Ascending aorta (tissue), 2 donors: Measurements from ENCODE around the gene AGAP1. TPM values are rescaled to one million over a fixed set of nuclear protein-coding genes. Genes with fewer than 3 reads are reported as not detected.

Experiments used
- DNase-seq, 2 donors: peaks; one replicate each; pipeline ENCODE4 v3.0.0-alpha.2; 2019; ENCODE audit warnings: low spot score in 2 of 2
- H3K27ac ChIP-seq, 2 donors: fragments of 200-600 bp; sonication (generic); one replicate each; pipeline ENCODE4 v1.5.1; 2016 to 2017; ENCODE audit warnings: mild to moderate bottlenecking in 1 of 2
- H3K27me3 ChIP-seq: fragments of 200-600 bp; sonication (generic); one replicate; pipeline ENCODE4 v1.5.1; 2017
- H3K36me3 ChIP-seq, 2 donors: fragments of 200-600 bp; sonication (generic); one replicate each; pipeline ENCODE4 v1.5.1; 2016
- H3K4me1 ChIP-seq, 2 donors: fragments of 200-600 bp; sonication (generic); one replicate each; pipeline ENCODE4 v1.5.1; 2016 to 2017; ENCODE audit warnings: mild to moderate bottlenecking in 1 of 2
- H3K4me3 ChIP-seq, 2 donors: fragments of 200-600 bp; sonication (generic); one replicate each; pipeline ENCODE4 v1.5.1; 2016 to 2017; ENCODE audit warnings: mild to moderate bottlenecking in 1 of 2
- H3K9me3 ChIP-seq, 2 donors: fragments of 200-600 bp; sonication (generic); one replicate each; pipeline ENCODE4 v1.5.1; 2016
- CTCF ChIP-seq, 3 experiments: fragments of 200-600 bp in 2 of 3; fragments of 450-650 bp in 1 of 3; sonication (generic) in 2 of 3; IDR thresholded peaks; one replicate each; pipeline ENCODE4 v1.5.1; 2016 to 2019; ENCODE audit warnings: antibody characterized with exemption in 3 of 3, mild to moderate bottlenecking in 1 of 3, moderate library complexity in 1 of 3
- intact Hi-C: fragments of 100-400 bp; cut with DNase I; formaldehyde crosslinking; loops from one replicate; pipeline ENCODE4 v1.15.1; 2023
- total RNA-seq: library from RNA; depleted of rRNA; stranded (reverse); fragments of >200 nt; gene quantifications from one replicate; pipeline ENCODE4 v1.1.0, GENCODE V29; 2016

AGAP1 gene
- total RNA-seq, 1 donor from 2014 or later: 19.7 TPM

- intact Hi-C loops: no loop called here
- no peaks in the 10 kb centered on the region for H3K9me3 ChIP-seq
- H3K4me1 ChIP-seq: no peaks in the 10 kb centered on the region
- no peak overlapping the region for H3K4me3 ChIP-seq
- no peak overlapping the region for H3K27ac ChIP-seq
- H3K36me3 ChIP-seq: no peaks in the 10 kb centered on the region
- DNase-seq: no peak
- no peak for TF ChIP-seq CTCF (IDR thresholded peaks at IDR 0.05)
- H3K27me3 ChIP-seq: no peaks in the 10 kb centered on the region
Measured at GRCh38 chr2:235606004-235606715, 112.3 kb downstream of the AGAP1 start.

- TF ChIP-seq CTCF (IDR thresholded peaks at IDR 0.05): no peak
Measured at GRCh38 chr2:235607546-235608199, 113.8 kb downstream of the AGAP1 start.

GRCh38 chr2:235608200-235608887 lies 114.5 kb downstream of the AGAP1 start:
- no peak for DNase-seq
- H3K36me3 ChIP-seq: no peaks in the 10 kb centered on the region
- no peak for TF ChIP-seq CTCF (IDR thresholded peaks at IDR 0.05)
- H3K27ac ChIP-seq: peak overlapping the region; percentile 0 to 34
- no peak overlapping the region for H3K4me3 ChIP-seq
- no peaks in the 10 kb centered on the region for H3K27me3 ChIP-seq
- H3K4me1 ChIP-seq: no peaks in the 10 kb centered on the region
- no peaks in the 10 kb centered on the region for H3K9me3 ChIP-seq
- intact Hi-C loops: no loop called here

More at GRCh38 chr2:235607546-235608199, 113.8 kb downstream of the AGAP1 start:
- no peaks in the 10 kb centered on the region for H3K9me3 ChIP-seq
- H3K27me3 ChIP-seq: no peaks in the 10 kb centered on the region
- intact Hi-C loops: no loop called here
- H3K4me1 ChIP-seq: no peaks in the 10 kb centered on the region
- no peaks in the 10 kb centered on the region for H3K36me3 ChIP-seq
- no peak overlapping the region for H3K4me3 ChIP-seq
- no peak for DNase-seq
- H3K27ac ChIP-seq: no peak overlapping the region

- no peaks in the 10 kb centered on the region for H3K4me1 ChIP-seq
- intact Hi-C loops: no loop called here
- TF ChIP-seq CTCF (IDR thresholded peaks at IDR 0.05): no peak
- no peaks in the 10 kb centered on the region for H3K36me3 ChIP-seq
- DNase-seq: no peak
- H3K27me3 ChIP-seq: no peaks in the 10 kb centered on the region
- no peaks in the 10 kb centered on the region for H3K9me3 ChIP-seq
- H3K4me3 ChIP-seq: no peak overlapping the region
- no peak overlapping the region for H3K27ac ChIP-seq
Measured at GRCh38 chr2:235609321-235609720, 115.5 kb downstream of the AGAP1 start.

GRCh38 chr2:235609746-235610145 lies 115.9 kb downstream of the AGAP1 start:
- Histone ChIP-seq H3K4me3 (no peak overlapping the region), H3K27ac (no peak overlapping the region), H3K27me3 (no peaks in the 10 kb centered on the region), H3K9me3 (no peaks in the 10 kb centered on the region), H3K36me3 (no peaks in the 10 kb centered on the region), H3K4me1 (no peaks in the 10 kb centered on the region)
- TF ChIP-seq CTCF (IDR thresholded peaks at IDR 0.05): no peak
- no peak for DNase-seq
- intact Hi-C loops: no loop called here
